ENCODE data around the gene ENTPD3.
"Not testable (repeated sequence)": the region's sequence is repeated elsewhere in the genome, so short reads cannot be mapped to it uniquely, and the experiment has no call there.

Gene ENTPD3

GRCh38 chr3:40456940-40457823 lies 70.2 kb downstream of the ENTPD3 start, which contains the start of gene RPL14:
TSS of gene RPL14 (plus strand) at chr3:40457339. CDS start at chr3:40457472, 133 bp downstream.
- DNase-seq (ENCODE audit: extremely low spot score, insufficient read length, low read depth) (peak; percentile 81), FAIRE-seq (peak; percentile 96)

GRCh38 chr3:40458473-40458872 lies 71.5 kb downstream of the ENTPD3 start:
- no peak for DNase-seq (ENCODE audit: extremely low spot score, insufficient read length, low read depth)
- FAIRE-seq: no peak

- not testable (repeated sequence) for DNase-seq (ENCODE audit: extremely low spot score, insufficient read length, low read depth); FAIRE-seq
Measured at GRCh38 chr3:40460481-40460880, 73.5 kb downstream of the ENTPD3 start.

- DNase-seq (ENCODE audit: extremely low spot score, insufficient read length, low read depth) (no peak), FAIRE-seq (no peak)
Measured at GRCh38 chr3:40461161-40461560, 74.2 kb downstream of the ENTPD3 start.

- not testable (repeated sequence) for FAIRE-seq; DNase-seq (ENCODE audit: extremely low spot score, insufficient read length, low read depth)
Measured at GRCh38 chr3:40462838-40463237, 75.9 kb downstream of the ENTPD3 start.

GRCh38 chr3:40463579-40463978 lies 76.6 kb downstream of the ENTPD3 start:
- FAIRE-seq (no peak), DNase-seq (ENCODE audit: extremely low spot score, insufficient read length, low read depth) (no peak)

GRCh38 chr3:40464339-40465110 lies 77.5 kb downstream of the ENTPD3 start:
- DNase-seq (ENCODE audit: extremely low spot score, insufficient read length, low read depth) (no peak), FAIRE-seq (no peak)

- DNase-seq (ENCODE audit: extremely low spot score, insufficient read length, low read depth) (no peak), FAIRE-seq (no peak)
Measured at GRCh38 chr3:40465111-40465407, 78.1 kb downstream of the ENTPD3 start.

GRCh38 chr3:40465456-40465855 lies 78.5 kb downstream of the ENTPD3 start:
- DNase-seq (ENCODE audit: extremely low spot score, insufficient read length, low read depth) (no peak), FAIRE-seq (no peak)

GRCh38 chr3:40468018-40468417 lies 81.0 kb downstream of the ENTPD3 start:
- DNase-seq (ENCODE audit: extremely low spot score, insufficient read length, low read depth) (no peak), FAIRE-seq (no peak)

- no peak for FAIRE-seq
- no peak for DNase-seq (ENCODE audit: extremely low spot score, insufficient read length, low read depth)
Measured at GRCh38 chr3:40470701-40471100, 83.7 kb downstream of the ENTPD3 start.

GRCh38 chr3:40476478-40477470 lies 89.8 kb downstream of the ENTPD3 start, which contains the start of gene ZNF619:
TSS of gene ZNF619 (plus strand) at chr3:40477122. CDS start at chr3:40477980, 858 bp downstream.
- DNase-seq (ENCODE audit: extremely low spot score, insufficient read length, low read depth) (peak; percentile 68), FAIRE-seq (peak; percentile 85)

- no peak for FAIRE-seq
- DNase-seq (ENCODE audit: extremely low spot score, insufficient read length, low read depth): no peak
Measured at GRCh38 chr3:40477666-40478065, 90.7 kb downstream of the ENTPD3 start.

All from GM18507 (cell line).